Ectodermal cell (in vitro differentiated cells): ENCODE measurements around the gene BUD31.
"Not testable (repeated sequence)": the region's sequence is repeated elsewhere in the genome, so short reads cannot be mapped to it uniquely, and the experiment has no call there.

Experiments used
- H3K27ac ChIP-seq: 2 replicates; pipeline ENCODE4 v1.7.0; 2013; ENCODE audit warnings: mild to moderate bottlenecking, low read depth, low read length; ENCODE audit not compliant: insufficient read depth, poor library complexity, severe bottlenecking
- H3K27me3 ChIP-seq: 2 replicates; pipeline ENCODE4 v1.7.0; 2013; ENCODE audit warnings: mild to moderate bottlenecking, low read length; ENCODE audit not compliant: insufficient read depth, control insufficient read depth, poor library complexity, severe bottlenecking
- H3K36me3 ChIP-seq: one replicate; pipeline ENCODE4 v1.7.0; 2013; ENCODE audit warnings: low read length; ENCODE audit not compliant: control insufficient read depth, insufficient read depth
- H3K4me1 ChIP-seq: one replicate; pipeline ENCODE4 v1.7.0; 2013; ENCODE audit warnings: low read length; ENCODE audit not compliant: control insufficient read depth, insufficient read depth
- H3K4me3 ChIP-seq: 2 replicates; pipeline ENCODE4 v1.7.0; 2013; ENCODE audit warnings: low read depth, low read length, control low read depth; ENCODE audit not compliant: insufficient read depth
- H3K9me3 ChIP-seq: 2 replicates; pipeline ENCODE4 v1.7.0; 2013; ENCODE audit warnings: mild to moderate bottlenecking, low read length, moderate library complexity; ENCODE audit not compliant: control insufficient read depth
- WGBS, 2 experiments: methylation state at CpG; one replicate each; pipeline ENCODE4 v1.1.7; 2013; ENCODE audit warnings: missing lambda C conversion rate in 2 of 2; 5-methylcytosine and 5-hydroxymethylcytosine counted together

The BUD31 gene

DNA sequence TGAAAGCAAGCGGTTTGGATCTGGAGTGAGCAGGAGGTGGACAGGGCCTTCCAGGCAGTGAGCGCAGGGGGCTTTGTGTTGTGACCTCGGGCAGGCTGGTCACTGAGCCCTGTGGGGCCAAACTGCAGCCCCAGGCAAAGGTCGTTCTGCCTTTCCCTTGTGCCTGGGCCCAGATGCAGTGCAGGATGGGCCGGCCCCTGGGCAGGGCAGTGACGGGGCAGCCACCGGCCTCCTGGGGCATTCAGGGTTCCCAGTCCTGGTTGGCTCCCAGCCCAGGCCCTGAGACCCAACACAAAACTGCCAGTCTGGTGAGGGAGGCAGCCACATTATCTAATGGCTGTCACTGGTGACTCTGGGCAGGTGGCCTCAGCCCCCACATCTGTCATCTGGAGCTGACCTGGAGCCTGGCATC lies 27.1 kb upstream of the BUD31 start:
- Histone ChIP-seq H3K9me3 (no peaks in the 10 kb centered on the region), H3K27ac (no peak overlapping the region), H3K4me1 (no peaks in the 10 kb centered on the region), H3K36me3 (no peaks in the 10 kb centered on the region), H3K4me3 (no peak overlapping the region), H3K27me3 (no peaks in the 10 kb centered on the region)
- 91 to 92% methylated on average over 7 of the region's 7 CpGs for WGBS, 2 experiments

DNA sequence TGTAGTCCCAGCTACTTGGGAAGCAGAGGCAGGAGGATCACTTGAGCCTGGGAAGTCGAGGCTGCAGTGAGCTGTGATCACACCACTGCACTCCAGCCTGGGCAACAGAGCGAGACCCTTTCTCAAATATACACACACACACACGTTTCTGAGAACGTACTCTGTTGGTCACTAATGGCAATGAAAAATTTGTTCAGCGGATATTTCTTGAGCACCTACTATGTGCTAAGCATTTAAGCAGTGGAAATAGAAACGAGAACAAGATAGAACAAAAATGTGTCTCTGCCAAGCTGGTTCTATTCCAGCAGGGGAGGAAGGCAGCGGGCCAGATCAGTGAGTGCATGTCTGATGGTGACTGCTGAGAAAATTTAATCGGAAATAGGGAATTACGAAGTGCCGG lies 25.6 kb upstream of the BUD31 start:
- 93 to 95% methylated on average over 10 of the region's 10 CpGs for WGBS, 2 experiments
- Histone ChIP-seq H3K4me1 (no peaks in the 10 kb centered on the region), H3K36me3 (no peaks in the 10 kb centered on the region)

DNA sequence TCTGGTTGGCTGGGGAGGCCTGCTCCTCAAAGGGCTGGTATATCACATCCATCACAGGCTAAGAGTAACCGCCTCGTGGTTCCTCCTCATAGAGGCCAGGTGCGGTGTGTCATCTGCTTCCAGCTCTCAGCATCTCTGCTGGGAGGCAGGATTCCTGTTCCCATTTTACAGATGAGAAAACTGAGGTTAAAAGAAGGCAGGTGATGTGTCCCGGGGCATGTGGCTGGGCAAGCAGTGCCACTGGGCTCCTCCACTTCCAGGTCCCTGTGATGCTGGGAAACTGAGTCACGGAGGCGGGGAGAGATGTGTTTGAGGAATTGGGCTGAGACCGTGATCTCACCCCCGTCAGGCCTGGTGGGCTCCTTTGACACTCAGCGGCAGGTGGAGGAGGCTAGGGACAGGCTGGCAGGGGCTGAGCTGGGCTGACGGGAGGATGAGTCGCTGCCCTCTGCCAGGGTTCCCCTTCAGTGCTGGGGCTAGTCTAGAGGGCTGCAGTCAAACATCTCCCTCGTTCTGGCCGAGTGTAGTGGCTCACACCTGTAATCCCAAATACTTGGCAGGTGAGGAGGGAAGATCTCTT lies 24.9 kb upstream of the BUD31 start:
- Histone ChIP-seq H3K27me3 (no peaks in the 10 kb centered on the region), H3K4me1 (no peaks in the 10 kb centered on the region), H3K36me3 (no peaks in the 10 kb centered on the region)

More for the DNA sequence above, 25.6 kb upstream of the BUD31 start:
- Histone ChIP-seq H3K4me3 (no peak overlapping the region), H3K27ac (no peak overlapping the region), H3K27me3 (no peaks in the 10 kb centered on the region), H3K9me3 (no peaks in the 10 kb centered on the region)

DNA sequence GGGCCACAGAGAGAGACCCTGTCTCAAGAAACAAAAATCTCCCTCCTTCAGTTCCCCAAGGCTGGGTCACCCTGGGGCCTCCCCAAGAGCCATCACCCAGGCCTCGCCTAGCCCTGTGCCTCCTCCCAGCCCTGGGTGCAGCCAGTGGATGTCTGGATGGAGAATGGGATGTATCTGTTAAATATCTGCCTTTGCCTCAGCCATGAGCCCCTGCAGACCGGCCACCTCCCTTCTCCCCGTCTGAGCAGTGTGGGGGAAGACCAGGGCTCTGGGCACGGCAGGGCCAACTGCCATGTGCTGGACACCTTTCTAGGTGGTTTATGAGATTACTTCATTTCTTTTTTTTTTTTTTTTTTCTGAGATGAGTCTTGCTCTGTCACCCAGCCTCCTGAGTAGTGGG lies 24.2 kb upstream of the BUD31 start:
- Histone ChIP-seq H3K27ac (no peak overlapping the region), H3K36me3 (no peaks in the 10 kb centered on the region), H3K4me3 (no peak overlapping the region), H3K9me3 (no peaks in the 10 kb centered on the region), H3K4me1 (no peaks in the 10 kb centered on the region), H3K27me3 (no peaks in the 10 kb centered on the region)
- WGBS, 2 experiments, result 92 to 94% methylated on average over 3 to 4 of the region's 4 CpGs

More for the DNA sequence above, 24.9 kb upstream of the BUD31 start:
- Histone ChIP-seq H3K4me3 (no peak overlapping the region), H3K9me3 (no peaks in the 10 kb centered on the region), H3K27ac (no peak overlapping the region)
- 92 to 95% methylated on average over 13 of the region's 13 CpGs for WGBS, 2 experiments

DNA sequence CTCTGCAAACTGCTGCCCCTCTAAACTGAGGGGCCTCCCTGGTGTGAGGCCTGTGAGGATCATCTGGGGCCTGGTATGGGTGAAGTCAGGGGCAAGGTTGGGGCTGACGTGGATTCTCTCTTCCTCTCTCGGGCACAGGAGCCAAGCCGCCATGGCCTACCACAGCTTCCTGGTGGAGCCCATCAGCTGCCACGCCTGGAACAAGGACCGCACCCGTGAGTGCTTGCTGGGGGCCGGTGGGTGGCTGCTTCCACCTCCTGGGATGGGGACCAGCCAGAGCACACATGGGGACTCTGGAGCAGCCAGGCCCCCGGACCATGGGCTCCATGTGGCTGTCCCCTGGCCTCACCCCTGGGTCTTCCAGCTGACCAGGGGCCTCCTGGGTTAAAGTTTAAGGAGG lies 23.2 kb upstream of the BUD31 start:
- no peak overlapping the region for H3K4me3 ChIP-seq
- H3K27me3 ChIP-seq, result no peaks in the 10 kb centered on the region
- H3K9me3 ChIP-seq, result no peaks in the 10 kb centered on the region
- WGBS, 2 experiments, result 96 to 97% methylated on average over 8 of the region's 8 CpGs
- H3K27ac ChIP-seq, result no peak overlapping the region
- H3K4me1 ChIP-seq, result no peaks in the 10 kb centered on the region
- H3K36me3 ChIP-seq, result no peaks in the 10 kb centered on the region

DNA sequence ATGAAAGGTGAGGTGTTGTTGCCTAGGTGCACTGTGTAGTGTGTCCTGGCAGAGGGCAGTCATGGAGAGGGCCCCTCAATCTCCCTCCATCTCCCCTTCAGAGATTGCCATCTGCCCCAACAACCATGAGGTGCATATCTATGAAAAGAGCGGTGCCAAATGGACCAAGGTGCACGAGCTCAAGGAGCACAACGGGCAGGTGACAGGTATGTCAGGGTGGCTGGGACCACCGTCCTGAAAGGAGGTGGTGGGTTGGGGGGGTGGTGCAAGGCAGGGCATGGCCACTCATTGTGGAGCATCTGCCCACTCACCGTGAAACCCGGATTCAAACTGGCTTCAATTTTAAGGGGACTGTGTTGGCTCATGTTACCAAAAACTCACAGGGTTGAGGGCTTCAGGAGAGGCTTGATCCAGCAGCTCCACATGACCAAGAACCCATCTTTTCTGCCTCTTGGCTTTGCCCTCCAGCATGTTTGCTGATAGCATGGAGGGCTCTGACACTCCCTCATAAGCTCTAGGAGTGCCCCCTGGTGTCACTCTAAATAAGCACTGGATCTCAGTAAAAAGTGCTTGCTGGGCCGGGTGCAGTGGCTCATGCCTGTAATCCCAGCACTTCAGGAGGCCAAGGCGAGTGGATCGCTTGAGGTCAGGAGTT lies 22.1 kb upstream of the BUD31 start:
- Histone ChIP-seq H3K9me3 (no peaks in the 10 kb centered on the region), H3K4me1 (no peaks in the 10 kb centered on the region), H3K36me3 (no peaks in the 10 kb centered on the region), H3K27ac (no peak overlapping the region), H3K4me3 (no peak overlapping the region), H3K27me3 (no peaks in the 10 kb centered on the region)
- WGBS, 2 experiments, result 89 to 91% methylated on average over 9 of the region's 9 CpGs

DNA sequence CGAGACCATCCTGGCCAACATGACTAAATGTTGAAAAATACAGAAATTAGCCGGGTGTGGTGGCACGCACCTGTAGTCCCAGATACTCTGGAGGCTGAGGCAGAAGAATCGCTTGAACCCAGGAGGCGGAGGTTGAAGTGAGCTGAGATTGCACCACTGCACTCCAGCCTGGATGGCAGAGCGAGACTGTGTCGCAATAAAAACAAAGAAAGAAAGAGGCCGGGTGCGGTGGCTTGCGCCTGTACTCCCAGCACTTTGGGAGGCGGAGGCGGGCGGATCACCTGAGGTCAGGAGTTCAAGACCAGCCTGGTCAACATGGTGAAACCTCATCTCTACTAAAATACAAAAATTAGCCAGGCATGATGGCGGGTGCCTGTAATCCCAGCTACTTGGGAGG lies 21.5 kb upstream of the BUD31 start:
- H3K9me3 ChIP-seq, H3K36me3 ChIP-seq: not testable (repeated sequence)

DNA sequence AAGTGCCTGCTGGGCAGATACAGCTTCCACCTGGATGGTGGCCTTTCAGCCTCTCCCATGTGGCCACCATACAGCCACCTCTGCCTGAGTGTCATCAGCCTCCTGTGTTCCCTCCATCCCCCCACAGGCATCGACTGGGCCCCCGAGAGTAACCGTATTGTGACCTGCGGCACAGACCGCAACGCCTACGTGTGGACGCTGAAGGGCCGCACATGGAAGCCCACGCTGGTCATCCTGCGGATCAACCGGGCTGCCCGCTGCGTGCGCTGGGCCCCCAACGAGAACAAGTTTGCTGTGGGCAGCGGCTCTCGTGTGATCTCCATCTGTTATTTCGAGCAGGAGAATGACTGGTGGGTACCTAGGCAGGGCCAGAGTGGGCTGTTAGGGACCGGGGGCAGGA lies 20.9 kb upstream of the BUD31 start:
- no peak overlapping the region for H3K4me3 ChIP-seq
- no peaks in the 10 kb centered on the region for H3K9me3 ChIP-seq
- no peaks in the 10 kb centered on the region for H3K4me1 ChIP-seq
- no peak overlapping the region for H3K27ac ChIP-seq
- no peaks in the 10 kb centered on the region for H3K36me3 ChIP-seq
- no peaks in the 10 kb centered on the region for H3K27me3 ChIP-seq
- WGBS, 2 experiments, result 96 to 97% methylated on average over 20 of the region's 20 CpGs

More for the DNA sequence above, 21.5 kb upstream of the BUD31 start:
- not testable (repeated sequence) for H3K4me3 ChIP-seq, H3K27me3 ChIP-seq, H3K27ac ChIP-seq, H3K4me1 ChIP-seq
- 93 to 96% methylated on average over 14 of the region's 14 CpGs for WGBS, 2 experiments

DNA sequence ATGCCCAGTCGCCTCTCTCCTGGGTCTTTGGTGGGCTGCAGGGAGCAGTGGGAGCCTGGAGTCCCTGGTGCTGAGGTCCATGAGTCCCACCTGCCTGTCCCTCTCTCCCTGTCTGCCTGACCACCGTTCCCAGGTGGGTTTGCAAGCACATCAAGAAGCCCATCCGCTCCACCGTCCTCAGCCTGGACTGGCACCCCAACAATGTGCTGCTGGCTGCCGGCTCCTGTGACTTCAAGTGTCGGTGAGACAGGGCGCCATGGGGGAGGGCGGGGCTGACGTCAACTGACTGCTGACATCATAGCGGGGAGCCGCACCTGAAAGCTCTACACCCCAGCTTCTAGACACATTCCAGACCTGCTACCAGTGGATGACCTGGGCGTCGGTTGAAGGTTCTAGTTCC lies 19.0 kb upstream of the BUD31 start:
- H3K27ac ChIP-seq, result no peak overlapping the region
- no peaks in the 10 kb centered on the region for H3K36me3 ChIP-seq
- 94% methylated on average over 13 of the region's 13 CpGs for whole genome bisulfite sequencing, 2 experiments
- no peak overlapping the region for H3K4me3 ChIP-seq
- peaks cover 10% of the 10 kb centered on the region for H3K4me1 ChIP-seq
- no peaks in the 10 kb centered on the region for H3K9me3 ChIP-seq
- H3K27me3 ChIP-seq, result no peaks in the 10 kb centered on the region

DNA sequence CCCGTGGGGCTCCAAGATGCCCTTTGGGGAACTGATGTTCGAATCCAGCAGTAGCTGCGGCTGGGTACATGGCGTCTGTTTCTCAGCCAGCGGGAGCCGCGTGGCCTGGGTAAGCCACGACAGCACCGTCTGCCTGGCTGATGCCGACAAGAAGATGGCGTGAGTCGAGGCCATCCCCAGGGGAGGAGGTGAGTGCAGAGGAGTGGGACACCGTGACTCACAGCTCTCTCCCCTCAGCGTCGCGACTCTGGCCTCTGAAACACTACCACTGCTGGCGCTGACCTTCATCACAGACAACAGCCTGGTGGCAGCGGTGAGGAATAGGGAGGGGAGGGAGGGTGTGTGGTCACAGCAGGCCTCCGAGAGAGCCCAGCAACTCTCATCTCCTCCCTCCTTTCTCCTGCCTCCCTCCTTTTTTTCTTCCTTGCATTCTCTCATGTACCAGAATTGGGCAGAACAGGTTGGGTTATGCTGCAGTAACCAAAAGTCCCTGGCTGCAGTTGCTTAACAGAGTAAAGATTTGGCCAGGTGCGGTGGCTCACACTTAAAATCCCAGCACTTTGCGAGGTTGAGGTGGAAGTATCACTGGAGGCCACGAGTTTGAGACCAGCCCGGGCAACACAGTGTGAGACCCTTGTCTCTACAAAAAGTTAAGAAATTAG lies 17.7 kb upstream of the BUD31 start:
- Histone ChIP-seq H3K4me1 (peaks cover 10% of the 10 kb centered on the region), H3K36me3 (peaks cover 3% of the 10 kb centered on the region), H3K27me3 (no peaks in the 10 kb centered on the region), H3K9me3 (no peaks in the 10 kb centered on the region), H3K27ac (no peak overlapping the region), H3K4me3 (no peak overlapping the region)
- 93 to 94% methylated on average over 21 to 23 of the region's 23 CpGs for WGBS, 2 experiments
